GM19324 (cell line): ENCODE results near the gene IGF2R.
"Not testable (repeated sequence)": the region's sequence is repeated elsewhere in the genome, so short reads cannot be mapped to it uniquely, and the experiment has no call there.

Source experiments
- ATAC-seq: cut with Tn5 transposase; IDR thresholded peaks from one replicate; pipeline ENCODE4 v1.9.1; 2021; ENCODE audit warnings: mild to moderate bottlenecking, moderate library complexity; ENCODE audit not compliant: unreplicated experiment, low FRiP score

Gene IGF2R

DNA sequence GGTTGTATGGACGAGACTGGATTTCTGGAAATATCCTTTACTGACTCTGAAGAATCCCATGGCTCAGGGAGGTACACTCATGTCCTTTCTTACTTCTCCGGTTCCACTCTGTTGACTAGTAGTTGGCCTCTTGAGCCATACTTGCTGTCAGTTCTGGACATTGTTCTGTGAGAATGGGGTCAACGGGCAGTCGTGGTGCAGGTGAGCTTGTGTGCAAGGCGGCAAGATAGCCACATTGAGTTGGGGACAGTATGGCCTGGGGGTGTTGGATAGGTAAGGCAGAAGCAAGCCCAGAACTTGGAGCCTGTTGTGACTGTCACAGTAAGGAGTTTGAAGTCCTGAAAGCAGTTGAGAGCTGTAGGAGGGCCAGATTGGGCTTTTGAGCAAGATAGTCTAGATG, 139.2 kb downstream of the IGF2R start:
- no peak for ATAC-seq

DNA sequence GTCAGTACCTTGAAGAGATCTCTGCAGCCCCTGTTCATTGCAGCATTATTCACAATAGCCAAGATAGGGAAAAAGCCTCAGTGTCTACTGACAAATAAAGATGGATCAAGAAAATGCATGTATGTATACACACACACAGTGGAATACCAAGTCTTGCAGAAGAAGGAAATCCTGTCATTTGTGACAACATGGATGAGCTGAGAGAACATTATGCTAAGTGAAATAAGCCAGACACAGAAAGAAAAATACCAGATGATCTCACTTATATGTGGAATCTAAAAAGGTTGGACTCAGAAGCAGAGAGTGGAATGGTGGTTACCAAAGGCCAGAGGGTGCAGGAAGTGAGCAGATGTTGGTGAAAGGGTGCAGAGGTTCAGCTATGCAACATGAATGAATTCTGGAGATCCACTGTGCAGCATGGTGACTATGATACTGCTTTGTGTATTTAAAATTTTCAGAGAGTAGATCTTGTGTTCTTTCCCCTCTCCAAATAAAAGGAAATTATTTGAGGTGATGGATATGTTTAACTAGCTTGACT, 141.8 kb downstream of the IGF2R start:
- ATAC-seq, result no peak

DNA sequence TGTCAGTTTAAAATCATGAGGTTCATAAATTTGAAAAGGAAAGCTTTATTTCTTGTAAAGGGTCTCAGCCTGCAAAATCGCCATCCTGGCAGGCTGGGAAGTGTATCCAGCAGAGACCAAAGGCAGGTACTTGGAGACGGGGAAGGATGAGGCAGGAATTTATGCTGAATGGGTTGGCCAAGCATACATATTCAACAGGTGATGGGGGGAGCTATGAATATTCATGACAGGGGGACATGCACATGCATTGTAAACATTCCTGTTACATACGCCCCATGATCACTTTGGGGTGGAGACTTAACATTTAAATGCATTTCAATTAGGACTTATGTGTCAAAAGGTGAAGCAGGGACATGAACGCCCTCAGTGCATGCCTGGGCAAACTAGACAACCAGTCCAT, 142.9 kb downstream of the IGF2R start:
- ATAC-seq, result no peak

DNA sequence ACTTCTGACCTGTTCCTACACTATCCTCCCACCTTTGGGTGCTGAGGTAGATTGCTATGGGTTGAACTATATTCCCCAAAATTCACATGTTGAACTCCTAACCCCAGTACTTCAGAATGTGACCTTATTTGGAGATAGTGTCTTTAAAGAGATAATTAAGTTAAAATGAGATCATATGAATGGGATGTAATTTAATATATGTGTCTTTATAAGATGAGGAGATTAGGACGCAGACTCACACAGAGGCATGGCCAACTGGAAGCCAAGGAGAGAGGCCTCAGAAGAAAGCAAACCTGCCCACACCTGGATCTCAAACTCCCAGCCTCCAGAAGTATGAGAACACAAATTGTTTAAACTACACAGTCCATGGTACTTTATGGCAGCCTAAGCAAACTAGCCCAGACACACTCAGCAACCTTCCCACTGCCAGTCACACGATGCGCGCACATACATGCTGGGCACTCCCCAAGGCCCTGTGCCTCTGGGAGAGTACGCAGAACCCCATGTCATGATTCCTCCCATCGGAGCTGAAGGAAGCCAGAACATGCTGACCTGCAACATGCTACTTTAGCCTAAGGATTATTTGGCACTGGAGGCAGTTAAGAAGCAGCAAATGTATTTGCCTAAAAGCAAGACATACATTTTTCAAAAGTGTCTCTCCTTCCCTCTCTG, 143.9 kb downstream of the IGF2R start:
- ATAC-seq, result no peak

DNA sequence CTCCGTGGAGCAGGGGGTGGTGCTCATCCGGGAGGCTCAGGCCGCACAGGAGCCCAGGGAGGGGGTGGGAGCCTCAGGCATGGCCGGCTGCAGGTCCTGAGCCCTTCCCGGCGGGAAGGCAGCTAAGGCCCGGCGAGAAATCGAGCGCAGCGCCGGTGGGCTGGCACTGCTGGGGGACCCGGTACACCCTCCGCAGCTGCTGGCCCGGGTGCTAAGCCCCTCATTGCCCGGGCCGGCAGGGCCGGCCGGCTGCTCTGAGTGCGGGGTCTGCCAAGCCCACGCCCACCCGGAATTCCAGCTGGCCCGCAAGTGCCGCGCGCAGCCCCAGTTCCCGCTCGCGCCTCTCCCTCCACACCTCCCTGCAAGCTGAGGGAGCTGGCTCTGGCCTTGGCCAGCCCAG, 145.7 kb downstream of the IGF2R start:
- not testable (repeated sequence) for ATAC-seq

DNA sequence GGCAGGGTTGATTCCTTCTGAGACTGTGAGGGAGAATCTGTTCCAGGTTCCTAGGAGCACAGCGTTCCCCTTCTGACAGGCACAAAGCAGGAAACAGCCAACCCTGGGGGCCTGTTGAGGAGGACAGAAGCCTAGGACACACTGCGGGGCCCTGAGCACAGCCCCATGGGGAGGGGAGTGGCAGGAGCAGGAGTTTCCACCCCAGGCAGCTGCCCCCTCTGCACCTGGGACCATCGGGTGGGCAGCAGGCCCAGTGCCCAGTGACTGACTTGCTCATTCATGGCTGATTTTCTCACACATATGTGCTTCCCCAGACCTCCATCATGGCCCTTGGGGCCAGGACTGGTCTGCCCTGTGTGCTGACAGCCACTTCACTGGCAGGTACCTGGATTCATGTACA, 146.5 kb downstream of the IGF2R start:
- ATAC-seq, result no peak

DNA sequence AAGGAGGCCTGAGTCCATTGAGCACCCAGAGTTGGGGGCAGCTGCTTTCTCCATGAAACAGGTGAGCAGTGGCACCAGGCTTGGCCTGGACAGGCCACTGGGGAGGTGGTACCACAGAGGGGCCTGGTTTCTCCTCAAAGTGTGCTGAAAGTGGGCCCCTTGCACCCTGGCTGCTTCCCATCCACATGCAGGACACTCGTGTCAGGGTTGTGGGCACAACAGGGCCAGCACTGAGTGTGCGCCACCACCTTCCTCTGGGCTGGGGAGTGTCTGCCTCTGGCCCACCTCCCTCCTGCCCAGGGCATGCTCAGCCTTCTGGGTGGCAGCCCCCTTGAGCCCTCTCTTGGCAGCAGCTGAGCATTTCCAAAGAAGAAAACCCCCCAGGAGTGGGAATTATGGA, 147.5 kb downstream of the IGF2R start:
- no peak for ATAC-seq

DNA sequence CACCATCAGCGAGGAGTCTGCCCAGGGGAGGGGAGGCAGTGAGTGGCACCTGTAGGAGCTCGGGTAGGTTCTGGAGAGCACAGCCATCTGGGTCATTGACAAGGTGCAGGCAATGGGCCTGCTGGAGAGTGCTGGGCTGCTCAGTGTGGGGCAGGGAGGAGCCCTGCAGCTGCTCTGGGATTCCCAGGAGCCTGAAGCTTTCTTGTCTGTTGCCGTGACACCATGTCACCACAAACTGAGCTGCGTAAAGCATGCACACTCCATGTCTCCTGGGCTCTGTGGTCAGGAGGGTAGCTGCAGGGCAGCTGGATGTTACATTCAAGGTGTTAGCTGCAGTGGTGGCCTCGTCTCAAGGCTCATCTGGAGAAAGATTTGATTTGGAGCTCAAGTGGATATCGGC, 148.3 kb downstream of the IGF2R start:
- ATAC-seq, result no peak

DNA sequence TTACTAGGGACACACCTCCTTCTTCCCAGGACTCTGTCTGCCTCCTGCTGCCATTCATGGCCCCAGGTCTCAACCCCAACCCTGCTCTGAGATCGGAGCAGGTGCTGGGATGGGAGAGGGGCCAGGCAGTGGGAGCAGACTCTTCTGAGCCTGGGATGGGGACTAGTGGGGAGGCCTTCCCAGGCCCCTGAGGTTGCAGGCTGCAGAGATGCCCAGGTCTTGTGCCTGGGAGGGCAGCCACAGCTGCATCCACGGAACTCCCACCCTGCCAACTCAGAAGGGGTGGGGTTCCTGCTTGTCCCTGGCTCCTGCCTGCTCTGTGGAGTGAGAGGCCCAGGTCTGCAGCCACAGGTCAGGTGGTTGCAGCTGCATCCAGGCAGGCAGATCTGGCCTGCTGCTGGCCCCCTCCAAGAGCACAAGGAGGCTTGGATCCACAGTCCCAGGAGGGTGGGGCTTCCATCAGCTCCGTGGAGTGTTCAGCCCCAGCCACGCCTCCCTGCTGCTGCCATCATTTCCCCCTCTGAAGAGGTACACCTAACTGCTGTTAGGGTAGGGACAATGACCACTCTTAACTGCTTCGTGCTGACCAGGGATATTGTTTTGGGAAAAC, 149.8 kb downstream of the IGF2R start:
- no peak for ATAC-seq

DNA sequence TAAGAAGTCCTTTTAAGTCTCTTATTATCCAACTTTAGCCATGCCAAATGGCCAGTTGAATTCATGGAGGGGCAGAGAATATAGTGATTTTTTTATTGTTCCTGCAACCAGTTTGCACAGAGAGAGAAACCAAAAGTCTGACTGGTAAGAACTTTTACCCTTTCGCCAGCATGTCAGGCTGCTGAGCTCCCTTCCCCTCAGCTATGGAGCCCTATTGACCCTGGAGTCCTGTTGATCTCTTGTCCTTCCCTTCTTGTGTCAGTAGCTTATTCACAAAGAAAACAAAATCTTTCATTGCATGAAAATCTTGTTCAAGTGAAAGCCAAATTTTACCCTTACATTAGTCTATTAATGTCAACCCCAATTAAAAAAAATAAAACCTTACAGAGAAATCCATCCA, 151.2 kb downstream of the IGF2R start:
- ATAC-seq, result no peak

DNA sequence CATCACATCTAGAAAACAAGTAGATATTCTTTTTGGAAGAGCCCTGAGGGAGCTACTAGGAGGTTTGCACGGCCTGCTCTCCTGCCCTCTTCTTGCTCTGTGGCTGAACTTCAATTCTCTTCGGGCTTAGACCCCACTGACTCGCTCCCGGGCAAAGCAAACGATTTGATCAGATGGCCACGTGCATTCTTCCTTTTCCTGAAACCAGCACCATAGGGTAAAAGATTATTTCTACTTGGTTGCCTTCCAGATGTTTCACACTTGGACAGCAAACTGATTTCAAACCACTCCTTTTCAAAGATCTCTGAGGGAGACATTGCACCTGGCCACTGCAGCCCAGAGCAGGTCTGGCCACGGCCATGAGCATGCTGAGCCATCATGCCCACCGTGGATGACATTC, 152.7 kb downstream of the IGF2R start, which contains the start of gene SLC22A1:
SLC22A1 (plus strand) TSS at position 258 of the 400 bp plus-strand sequence; CDS start at position 379, 121 bp downstream.
- no peak for ATAC-seq

DNA sequence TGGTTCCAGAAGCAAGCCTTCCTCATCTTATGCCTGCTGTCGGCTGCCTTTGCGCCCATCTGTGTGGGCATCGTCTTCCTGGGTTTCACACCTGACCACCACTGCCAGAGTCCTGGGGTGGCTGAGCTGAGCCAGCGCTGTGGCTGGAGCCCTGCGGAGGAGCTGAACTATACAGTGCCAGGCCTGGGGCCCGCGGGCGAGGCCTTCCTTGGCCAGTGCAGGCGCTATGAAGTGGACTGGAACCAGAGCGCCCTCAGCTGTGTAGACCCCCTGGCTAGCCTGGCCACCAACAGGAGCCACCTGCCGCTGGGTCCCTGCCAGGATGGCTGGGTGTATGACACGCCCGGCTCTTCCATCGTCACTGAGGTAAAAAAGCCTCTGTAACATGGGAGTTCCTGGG, 153.1 kb downstream of the IGF2R start:
- no peak for ATAC-seq

DNA sequence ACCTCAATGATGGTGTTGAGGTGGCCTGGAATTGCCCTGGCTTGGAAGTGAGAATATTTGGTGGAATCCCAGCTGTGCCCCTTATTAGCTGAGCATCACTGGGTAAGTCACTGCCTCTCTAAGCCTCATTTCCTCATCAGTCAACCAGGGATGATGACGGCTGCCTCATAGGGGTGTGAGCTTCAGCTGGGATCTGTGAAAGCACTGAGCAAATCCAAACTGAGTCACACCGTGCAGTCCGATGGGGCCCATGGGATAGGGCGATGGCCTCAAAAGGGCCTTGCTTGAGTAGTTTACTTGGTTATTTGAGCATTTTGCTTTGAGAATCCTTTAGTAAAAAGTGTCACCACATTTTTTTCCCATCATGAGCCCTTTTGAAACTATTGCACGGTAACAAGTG, 153.9 kb downstream of the IGF2R start:
- ATAC-seq, result no peak

DNA sequence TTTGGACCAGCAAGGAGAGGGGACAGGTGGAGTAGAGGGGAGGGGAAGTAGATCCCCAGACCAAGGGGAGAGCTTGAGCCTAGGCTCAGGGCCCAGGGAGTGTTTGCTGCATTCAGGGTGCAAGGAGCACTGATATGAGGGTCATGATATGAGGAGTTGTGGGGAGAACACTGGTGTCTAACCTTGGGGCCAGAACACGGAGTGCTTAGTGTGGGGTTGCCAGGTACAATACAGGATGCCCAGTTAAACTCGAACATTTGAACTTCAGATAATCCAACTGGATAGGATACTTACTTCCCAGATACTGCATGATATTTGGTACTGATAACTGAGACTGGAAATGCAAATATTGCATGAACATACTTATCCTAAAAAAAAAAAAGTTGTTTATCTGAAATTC, 155.1 kb downstream of the IGF2R start:
- no peak for ATAC-seq

DNA sequence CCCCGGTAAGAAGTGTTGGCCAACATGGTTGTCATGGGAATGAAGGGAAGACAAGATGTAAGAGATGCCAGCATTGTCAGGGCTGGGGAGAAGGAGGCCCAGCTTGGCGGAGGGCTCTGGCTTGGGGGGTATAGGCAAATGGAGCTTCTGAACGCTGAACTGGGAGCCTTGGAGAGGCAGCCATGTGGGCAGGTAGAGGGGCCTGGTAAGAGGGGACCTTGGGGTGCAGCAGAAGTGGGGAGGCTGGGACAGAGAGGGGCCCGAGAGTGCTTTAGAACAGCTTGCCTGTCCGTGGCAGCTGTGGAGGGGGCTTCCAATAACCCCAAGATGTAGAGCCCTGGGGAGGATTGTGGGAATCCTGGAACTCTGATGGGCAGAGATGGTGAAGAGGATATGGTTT, 155.7 kb downstream of the IGF2R start:
- ATAC-seq, result no peak

DNA sequence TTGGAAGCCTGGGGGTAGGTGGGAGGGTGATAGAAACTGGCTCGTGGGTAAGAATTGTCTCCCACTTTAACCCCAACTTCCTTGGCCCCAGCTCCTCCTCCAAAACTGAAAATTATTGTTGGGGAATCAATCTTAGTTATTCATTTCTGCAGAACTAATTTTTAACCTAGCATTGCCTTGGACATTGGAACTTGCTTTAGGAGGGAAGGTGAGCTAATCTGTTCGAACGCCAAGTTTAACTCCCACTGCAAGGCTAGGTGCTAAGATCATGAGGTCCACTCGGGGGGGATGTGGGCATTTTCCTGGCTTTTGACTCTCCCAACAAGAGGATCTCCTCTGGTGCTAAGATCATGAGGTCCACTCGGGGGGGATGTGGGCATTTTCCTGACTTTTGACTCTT, 156.2 kb downstream of the IGF2R start:
- not testable (repeated sequence) for ATAC-seq

DNA sequence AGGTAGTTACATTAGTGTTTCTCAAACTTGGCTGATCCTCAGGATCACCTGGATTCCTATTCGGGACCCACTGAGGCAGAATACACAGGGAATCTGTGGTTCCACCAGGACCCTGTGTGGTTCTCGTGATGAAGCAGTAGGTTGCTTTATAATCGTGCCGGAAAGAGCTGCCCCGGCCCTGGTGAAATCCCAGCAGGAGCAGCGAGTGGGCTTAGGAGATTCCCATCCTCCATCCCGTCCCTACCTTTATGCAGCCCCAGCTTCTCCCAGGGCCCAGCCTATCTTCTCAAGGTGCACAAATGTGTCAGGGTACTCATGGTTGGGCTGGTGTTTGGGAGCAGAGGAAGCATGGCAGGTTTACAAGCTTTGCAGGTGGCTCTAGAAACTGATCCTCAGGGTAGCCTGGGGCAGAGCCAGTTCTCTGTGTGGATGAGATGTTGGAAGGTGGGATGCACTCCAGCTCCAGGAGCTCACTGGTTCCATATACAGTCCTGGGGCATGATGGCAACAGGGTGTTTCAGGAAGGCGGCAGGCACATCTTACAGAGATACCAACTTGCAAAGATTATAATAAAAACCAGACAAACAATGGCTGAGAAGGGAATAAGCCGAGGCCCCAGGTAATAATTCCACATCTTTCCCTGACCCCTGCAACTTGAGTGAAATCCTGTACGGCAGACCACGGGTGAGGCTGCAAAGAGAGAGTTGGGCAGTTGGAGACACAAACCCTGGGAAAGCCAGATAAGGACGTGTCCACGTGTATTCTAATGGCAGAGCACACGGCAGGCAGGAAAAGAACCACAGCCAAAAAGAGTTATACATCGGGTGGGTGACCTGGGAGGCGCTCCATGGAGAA, 158.6 kb downstream of the IGF2R start:
- ATAC-seq, result no peak

DNA sequence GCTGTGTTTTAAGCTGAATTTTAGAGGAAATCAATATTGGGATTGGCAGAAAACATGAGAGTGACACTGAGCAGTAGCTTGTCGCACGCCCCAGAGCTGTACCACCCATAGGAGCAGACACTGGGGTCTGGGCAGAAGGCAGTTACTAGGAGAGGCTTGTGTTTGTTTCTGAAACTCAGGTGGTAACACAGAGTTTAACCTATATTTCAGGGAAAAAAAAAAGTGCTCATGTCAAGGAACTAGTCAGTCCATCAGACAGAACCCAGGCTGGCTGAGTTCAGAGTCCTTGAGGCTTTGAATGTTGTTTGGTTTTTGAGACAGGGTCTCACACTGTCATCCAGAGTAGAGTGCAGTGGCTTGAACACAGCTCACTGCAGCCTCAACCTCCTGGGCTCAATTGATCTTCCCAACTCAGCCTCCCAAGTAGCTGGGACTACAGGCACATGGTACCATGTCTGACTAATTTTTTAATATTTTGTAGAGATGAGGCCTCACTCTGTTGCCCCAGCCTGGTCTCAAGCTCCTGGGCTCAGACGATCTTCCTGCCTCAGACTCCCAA, 159.3 kb downstream of the IGF2R start:
- ATAC-seq, result no peak

DNA sequence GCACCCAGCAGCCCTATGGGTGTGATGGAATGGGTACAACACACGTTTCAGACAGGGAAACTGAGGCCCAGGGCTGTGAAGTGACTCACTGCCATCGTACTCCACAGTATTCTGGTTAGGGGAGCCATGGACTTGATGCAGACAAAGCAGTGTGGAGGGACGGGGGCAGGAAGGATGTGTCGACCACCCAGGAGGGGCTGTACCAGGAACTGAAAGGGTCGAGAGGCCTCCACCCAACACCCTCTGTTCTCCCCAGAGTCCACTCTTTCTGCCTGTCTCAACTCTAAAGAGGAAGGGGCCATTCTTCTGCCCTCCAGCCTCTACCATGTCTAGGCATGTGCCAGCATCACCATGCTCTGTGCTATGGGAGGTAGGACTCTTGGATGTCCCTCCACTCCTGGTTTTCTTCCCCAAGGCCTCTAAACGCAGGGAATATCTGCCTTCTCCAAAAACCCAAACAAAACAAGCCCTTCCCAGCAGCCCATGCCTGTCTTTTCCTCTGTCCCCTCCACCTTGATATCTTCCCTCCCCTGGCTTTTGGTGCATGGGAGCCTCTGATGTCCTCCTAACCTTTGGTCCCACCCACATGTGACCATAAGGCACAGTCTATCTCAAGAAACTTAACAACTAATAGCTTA, 160.1 kb downstream of the IGF2R start:
- ATAC-seq, result no peak

DNA sequence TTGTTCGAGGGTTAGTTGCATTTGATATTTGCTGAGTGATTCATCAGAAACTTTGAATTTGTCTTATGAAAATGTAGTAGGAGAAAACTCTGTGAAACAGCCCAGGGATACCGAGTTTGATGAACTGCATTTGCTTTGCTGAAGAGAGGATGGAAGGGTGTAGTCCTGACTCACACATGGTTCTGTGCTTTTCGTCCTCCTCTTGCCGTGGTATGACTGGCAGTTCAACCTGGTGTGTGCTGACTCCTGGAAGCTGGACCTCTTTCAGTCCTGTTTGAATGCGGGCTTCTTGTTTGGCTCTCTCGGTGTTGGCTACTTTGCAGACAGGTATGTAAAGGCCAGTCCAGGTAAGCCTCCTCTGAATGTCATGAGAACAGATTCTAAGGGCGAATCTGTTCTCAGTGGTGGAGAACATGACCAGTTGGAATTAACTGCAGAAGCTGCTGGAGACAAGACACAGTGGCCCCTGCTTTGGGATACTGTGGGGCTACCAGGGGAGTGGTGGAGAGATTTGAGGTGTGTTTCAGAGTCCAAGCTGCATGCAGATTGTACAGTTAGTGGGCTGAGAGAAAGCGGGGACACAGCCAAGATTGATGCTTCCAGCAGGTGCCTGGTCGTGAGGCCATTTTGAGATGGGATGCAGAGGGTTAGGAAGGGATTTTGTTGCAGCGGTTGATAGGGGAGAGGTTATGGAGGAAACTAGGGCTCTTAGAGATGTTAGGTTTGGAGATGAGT, 161.2 kb downstream of the IGF2R start:
- no peak for ATAC-seq
